Activated CD4-positive, alpha-beta T cell treated with anti-CD3 and anti-CD28 coated beads for 4 hours (primary cell): ENCODE results near the gene RGS9.
"Not testable (repeated sequence)": the region's sequence is repeated elsewhere in the genome, so short reads cannot be mapped to it uniquely, and the experiment has no call there.

Experiments used
- DNase-seq, 2 donors: peaks; one replicate each; pipeline ENCODE4 v3.0.0-alpha.2; 2020

Gene RGS9

GRCh38 chr17:65137021-65137939, at the start of gene RGS9:
Gene RGS9, plus strand, starts transcription at chr17:65137370. Its CDS starts 171 bp downstream, at chr17:65137541.
- peak; percentile 78 to 82 for DNase-seq

- DNase-seq: no peak
These were observed 48.4 kb upstream of the RGS9 start for GRCh38 chr17:65088621-65089360.

GRCh38 chr17:65092262-65092661, 44.9 kb upstream of the RGS9 start:
- DNase-seq: no peak

GRCh38 chr17:65092721-65093356, 44.3 kb upstream of the RGS9 start:
- DNase-seq: not testable (repeated sequence)

- DNase-seq: no peak
These were observed 43.2 kb upstream of the RGS9 start for GRCh38 chr17:65093930-65094329.

GRCh38 chr17:65095465-65095864, 41.7 kb upstream of the RGS9 start:
- DNase-seq: no peak

- not testable (repeated sequence) for DNase-seq
These were observed 40.8 kb upstream of the RGS9 start for GRCh38 chr17:65096382-65096781.

GRCh38 chr17:65097110-65097509, 40.1 kb upstream of the RGS9 start:
- DNase-seq: no peak

GRCh38 chr17:65099475-65099874, 37.7 kb upstream of the RGS9 start:
- no peak for DNase-seq

- DNase-seq: peak; percentile 75 to 80
These were observed 37.2 kb upstream of the RGS9 start for GRCh38 chr17:65099941-65100315.

- peak; percentile 79 to 84 for DNase-seq
These were observed 36.6 kb upstream of the RGS9 start for GRCh38 chr17:65100316-65101140.

GRCh38 chr17:65101371-65101770, 35.8 kb upstream of the RGS9 start:
- DNase-seq: no peak

- no peak for DNase-seq
These were observed 34.9 kb upstream of the RGS9 start for GRCh38 chr17:65102235-65102634.

- DNase-seq: no peak
These were observed 34.4 kb upstream of the RGS9 start for GRCh38 chr17:65102788-65103187.

- no peak for DNase-seq
These were observed 33.7 kb upstream of the RGS9 start for GRCh38 chr17:65103431-65103830.

- DNase-seq: no peak
These were observed 33.3 kb upstream of the RGS9 start for GRCh38 chr17:65103896-65104295.

GRCh38 chr17:65104541-65104940, 32.6 kb upstream of the RGS9 start:
- DNase-seq: no peak

GRCh38 chr17:65104973-65105372, 32.2 kb upstream of the RGS9 start:
- no peak for DNase-seq

GRCh38 chr17:65108152-65108551, 29.0 kb upstream of the RGS9 start:
- no peak for DNase-seq

- DNase-seq: no peak
These were observed 27.6 kb upstream of the RGS9 start for GRCh38 chr17:65109543-65109942.

- DNase-seq: no peak
These were observed 27.0 kb upstream of the RGS9 start for GRCh38 chr17:65109990-65110680.

- DNase-seq: no peak
These were observed 21.3 kb upstream of the RGS9 start for GRCh38 chr17:65115839-65116238.
